Naive B cell (primary cell): Measurements from ENCODE around the gene HRAS. TPM values are rescaled to one million over a fixed set of nuclear protein-coding genes. Genes with fewer than 3 reads are reported as not detected.
"Not testable (repeated sequence)": the region's sequence is repeated elsewhere in the genome, so short reads cannot be mapped to it uniquely, and the experiment has no call there.

Experiments
- ATAC-seq, 2 donors: fragments of 150-1000 bp; cut with Tn5 transposase; 2 replicates each; pipeline ENCODE4 v1.10.0; 2021; ENCODE audit warnings: low read depth in 2 of 2, mild to moderate bottlenecking in 2 of 2, moderate library complexity in 2 of 2
- DNase-seq: peaks from one replicate; pipeline ENCODE4 v3.0.0; 2022
- H3K27ac Mint-ChIP-seq, 6 donors: one replicate each; pipeline ENCODE4 v1.8.0; 2020 to 2022; ENCODE audit warnings: mild to moderate bottlenecking in 6 of 6, mixed read lengths in 6 of 6, moderate library complexity in 5 of 6, inconsistent platforms in 2 of 6
- H3K27me3 Mint-ChIP-seq, 3 donors: one replicate each; pipeline ENCODE4 v1.8.0; 2021 to 2022; ENCODE audit warnings: mixed read lengths in 3 of 3, mild to moderate bottlenecking in 1 of 3
- H3K36me3 Mint-ChIP-seq, 2 donors: one replicate each; pipeline ENCODE4 v1.8.0; 2020 to 2022; ENCODE audit warnings: mixed read lengths in 2 of 2, inconsistent platforms in 1 of 2, mild to moderate bottlenecking in 1 of 2
- H3K4me1 Mint-ChIP-seq, 3 donors: one replicate each; pipeline ENCODE4 v1.8.0; 2020 to 2022; ENCODE audit warnings: mixed read lengths in 3 of 3, inconsistent platforms in 1 of 3, mild to moderate bottlenecking in 1 of 3, moderate library complexity in 1 of 3
- H3K4me3 Mint-ChIP-seq, 8 donors: one replicate each; pipeline ENCODE4 v1.8.0; 2020 to 2022; ENCODE audit warnings: mild to moderate bottlenecking in 8 of 8, mixed read lengths in 8 of 8, moderate library complexity in 8 of 8, inconsistent platforms in 2 of 8
- H3K9me3 Mint-ChIP-seq, 7 donors: one replicate each; pipeline ENCODE4 v1.8.0; 2020 to 2022; ENCODE audit warnings: mixed read lengths in 7 of 7, mild to moderate bottlenecking in 5 of 7, inconsistent platforms in 2 of 7, moderate library complexity in 1 of 7
- polyA plus RNA-seq, 6 donors: library from polyadenylated mRNA; unstranded; fragments of 300-500 nt; fragmentation: Illumina TruSeq; gene quantifications; one replicate each; pipeline ENCODE4 v1.2.3, GENCODE V29; 2021; ENCODE audit warnings: low read depth in 6 of 6

Gene HRAS
- polyA plus RNA-seq, 6 donors from 2014 or later, result 11.2 to 25.1 (median 13.8) TPM

GRCh38 chr11:574632-575312 is 39.4 kb upstream of the HRAS start:
- no peaks in the 10 kb centered on the region for H3K36me3 Mint-ChIP-seq
- no peak for ATAC-seq
- peaks cover 12 to 35% (median 33%) of the 10 kb centered on the region in 3 donors for H3K4me1 Mint-ChIP-seq
- DNase-seq, result no peak
- no peaks in the 10 kb centered on the region for H3K9me3 Mint-ChIP-seq
- peaks cover 0 to 15% (median 15%) of the 10 kb centered on the region in 3 donors for H3K27me3 Mint-ChIP-seq
- H3K27ac Mint-ChIP-seq, result peak overlapping the region in 5 of 6 donors; percentile 2 to 93 (median 38)
- H3K4me3 Mint-ChIP-seq, result peak overlapping the region; percentile 75 to 96 (median 86)

- H3K27me3 Mint-ChIP-seq, result peaks cover 0 to 15% (median 15%) of the 10 kb centered on the region in 3 donors
- peaks cover 12 to 28% (median 26%) of the 10 kb centered on the region in 3 donors for H3K4me1 Mint-ChIP-seq
- H3K27ac Mint-ChIP-seq, result peak overlapping the region in 2 of 6 donors; percentile 16 to 64
- not testable (repeated sequence) for H3K36me3 Mint-ChIP-seq, DNase-seq, H3K9me3 Mint-ChIP-seq, ATAC-seq
- peak overlapping the region in 6 of 8 donors; percentile 3 to 96 (median 86) for H3K4me3 Mint-ChIP-seq
These were observed 38.7 kb upstream of the HRAS start for GRCh38 chr11:574031-574570.

DNA sequence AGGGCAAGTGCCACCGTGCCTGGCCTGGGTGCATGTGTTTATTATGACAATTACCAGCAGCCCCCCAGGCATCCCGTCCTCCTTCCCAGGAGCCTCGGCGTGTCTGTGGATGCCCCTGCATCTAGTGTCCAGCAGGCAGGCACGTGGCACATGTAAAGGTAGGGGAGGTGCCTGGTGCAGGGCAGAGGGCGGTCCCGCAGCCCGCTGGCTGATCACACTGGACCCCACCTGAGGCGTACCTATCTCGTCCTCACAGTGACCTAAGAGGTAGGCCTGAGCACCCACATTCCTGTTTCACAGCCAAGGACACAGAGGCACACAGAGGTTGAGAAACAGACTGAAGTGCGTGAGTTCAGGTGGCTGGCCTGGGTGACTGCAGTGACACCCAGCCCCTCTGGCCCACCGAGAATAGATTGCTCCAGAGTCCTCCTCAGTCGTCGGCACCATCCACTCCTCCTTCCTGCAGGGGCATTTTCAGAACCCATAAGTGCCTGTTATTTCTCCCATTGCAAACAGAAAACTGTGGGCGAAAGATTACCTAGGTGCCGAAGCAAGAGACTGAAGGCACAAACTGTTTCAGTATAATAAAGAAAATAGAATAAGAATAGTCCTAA is 37.9 kb upstream of the HRAS start:
- Mint-ChIP-seq H3K9me3 (no peaks in the 10 kb centered on the region), H3K4me1 (peaks cover 12 to 22% (median 19%) of the 10 kb centered on the region in 3 donors), H3K36me3 (no peaks in the 10 kb centered on the region), H3K27ac (no peak overlapping the region), H3K27me3 (peaks cover 0 to 15% (median 15%) of the 10 kb centered on the region in 3 donors), H3K4me3 (peak overlapping the region in 3 of 8 donors; percentile 30 to 81 (median 69))
- ATAC-seq (no peak), DNase-seq (no peak)

DNA sequence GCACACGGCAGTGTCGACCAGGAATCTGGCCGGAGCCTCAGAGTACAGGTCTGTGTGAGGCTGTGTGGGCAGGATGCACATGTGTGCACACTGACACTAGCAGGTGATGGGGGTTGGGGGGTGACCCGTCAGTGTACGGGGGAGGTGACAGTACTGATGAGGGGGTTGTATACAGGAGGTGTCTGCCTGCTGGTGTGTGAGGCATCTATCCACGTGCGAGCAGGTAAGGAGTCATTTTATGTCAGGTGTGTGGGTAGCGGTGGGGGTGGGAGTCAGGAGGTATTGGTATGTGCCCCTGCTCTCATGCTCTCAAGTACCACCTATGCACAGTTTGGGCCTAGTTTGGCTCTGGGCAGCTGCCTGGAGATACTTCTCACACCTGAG is 36.4 kb upstream of the HRAS start:
- Mint-ChIP-seq H3K27ac (no peak overlapping the region), H3K9me3 (no peaks in the 10 kb centered on the region), H3K4me3 (peak overlapping the region in 1 of 8 donors; percentile 24), H3K36me3 (no peaks in the 10 kb centered on the region), H3K4me1 (peaks cover 8 to 15% (median 12%) of the 10 kb centered on the region in 3 donors), H3K27me3 (peaks cover 0 to 15% (median 15%) of the 10 kb centered on the region in 3 donors)
- ATAC-seq, result no peak
- no peak for DNase-seq

DNA sequence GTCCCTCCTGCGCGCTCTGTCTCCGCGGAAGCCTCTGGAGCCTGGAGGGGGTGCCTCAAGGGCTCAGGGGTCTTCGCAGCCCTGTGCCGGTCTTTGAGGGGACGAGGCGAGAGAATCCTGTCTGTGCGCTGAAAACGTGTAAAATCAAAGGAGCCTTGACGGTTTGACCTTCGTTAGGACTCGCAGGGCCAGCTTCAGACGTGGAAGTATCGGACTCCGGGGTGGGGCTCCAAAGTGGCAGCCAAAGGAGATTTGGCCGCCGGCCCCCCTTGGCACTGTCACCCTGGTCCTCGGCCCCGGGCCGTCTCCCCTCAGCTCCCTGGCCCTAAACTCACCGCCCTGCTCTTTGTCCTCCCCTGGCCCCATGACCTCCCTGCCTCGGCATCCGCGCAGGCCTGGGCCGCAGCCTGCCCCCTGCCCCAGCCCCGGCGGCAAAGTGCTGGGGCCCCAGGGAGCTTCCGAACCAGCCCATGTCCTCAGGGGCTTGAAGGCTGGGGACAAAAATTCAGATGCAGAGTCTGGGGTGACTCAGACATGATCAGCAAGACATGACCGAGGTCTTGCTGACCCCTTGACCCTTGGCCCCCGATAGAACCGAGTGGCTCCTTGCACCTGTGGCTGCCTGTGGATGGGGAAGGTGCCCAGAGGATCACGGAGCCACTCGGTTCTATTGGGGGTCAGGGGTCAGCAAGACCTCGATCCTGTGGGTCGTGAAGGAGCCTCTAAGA is 33.9 kb upstream of the HRAS start:
- ATAC-seq (no peak), DNase-seq (no peak)
- peaks cover 0 to 7% (median 2%) of the 10 kb centered on the region in 3 donors for H3K4me1 Mint-ChIP-seq
- H3K36me3 Mint-ChIP-seq, result no peaks in the 10 kb centered on the region
- H3K9me3 Mint-ChIP-seq, result no peaks in the 10 kb centered on the region
- peaks cover 0 to 4% (median 4%) of the 10 kb centered on the region in 3 donors for H3K27me3 Mint-ChIP-seq
- peak overlapping the region; percentile 75 to 88 (median 79) for H3K4me3 Mint-ChIP-seq
- peak overlapping the region in 2 of 6 donors; percentile 47 to 67 for H3K27ac Mint-ChIP-seq

GRCh38 chr11:568306-569157 is 33.2 kb upstream of the HRAS start:
- H3K36me3 Mint-ChIP-seq, result no peaks in the 10 kb centered on the region
- peak overlapping the region; percentile 75 to 88 (median 79) for H3K4me3 Mint-ChIP-seq
- no peak overlapping the region for H3K27ac Mint-ChIP-seq
- no peaks in the 10 kb centered on the region for H3K9me3 Mint-ChIP-seq
- DNase-seq, result peak; percentile 96
- H3K4me1 Mint-ChIP-seq, result peaks cover 3 to 7% (median 4%) of the 10 kb centered on the region in 3 donors
- ATAC-seq, result peak; percentile 90 to 93
- H3K27me3 Mint-ChIP-seq, result no peaks in the 10 kb centered on the region

DNA sequence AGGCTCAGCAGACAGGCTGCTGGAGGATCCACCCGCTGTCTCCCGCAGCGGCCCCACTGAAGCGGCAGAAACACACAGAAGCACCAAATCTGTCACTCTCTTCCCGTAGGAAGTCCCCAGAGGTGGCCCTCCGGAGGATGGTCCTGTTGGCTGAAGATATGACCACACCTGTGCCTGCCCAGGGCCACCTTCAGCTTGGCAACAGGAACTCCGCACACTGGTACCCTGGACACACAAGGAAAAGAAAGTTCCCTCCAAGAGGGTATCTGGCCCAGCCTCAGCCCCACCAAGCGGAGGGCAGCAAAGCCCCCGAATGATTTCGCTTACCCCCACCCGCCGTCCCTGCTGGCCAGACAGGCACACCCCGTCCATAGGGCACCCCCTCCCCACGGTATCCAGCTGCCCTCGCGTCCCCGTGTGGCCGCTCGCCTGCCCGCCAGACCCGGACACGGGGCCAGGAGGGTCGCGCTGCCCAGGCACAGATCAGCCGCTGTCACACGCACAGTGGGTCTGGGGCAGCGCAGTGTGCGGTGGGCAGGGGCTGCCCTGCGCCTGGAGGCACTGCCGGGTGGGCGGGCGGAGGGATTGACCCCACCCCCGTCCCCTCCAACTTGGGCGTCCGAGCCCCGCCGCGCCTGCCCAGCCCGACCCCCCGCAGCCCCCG is 32.4 kb upstream of the HRAS start:
- no peaks in the 10 kb centered on the region for H3K36me3 Mint-ChIP-seq
- H3K27me3 Mint-ChIP-seq, result no peaks in the 10 kb centered on the region
- H3K27ac Mint-ChIP-seq, result peak overlapping the region in 4 of 6 donors; percentile 15 to 74 (median 52)
- peak overlapping the region; percentile 62 to 87 (median 81) for H3K4me3 Mint-ChIP-seq
- DNase-seq (no peak), ATAC-seq (no peak)
- no peaks in the 10 kb centered on the region for H3K9me3 Mint-ChIP-seq
- peaks cover 3 to 7% (median 5%) of the 10 kb centered on the region in 3 donors for H3K4me1 Mint-ChIP-seq

DNA sequence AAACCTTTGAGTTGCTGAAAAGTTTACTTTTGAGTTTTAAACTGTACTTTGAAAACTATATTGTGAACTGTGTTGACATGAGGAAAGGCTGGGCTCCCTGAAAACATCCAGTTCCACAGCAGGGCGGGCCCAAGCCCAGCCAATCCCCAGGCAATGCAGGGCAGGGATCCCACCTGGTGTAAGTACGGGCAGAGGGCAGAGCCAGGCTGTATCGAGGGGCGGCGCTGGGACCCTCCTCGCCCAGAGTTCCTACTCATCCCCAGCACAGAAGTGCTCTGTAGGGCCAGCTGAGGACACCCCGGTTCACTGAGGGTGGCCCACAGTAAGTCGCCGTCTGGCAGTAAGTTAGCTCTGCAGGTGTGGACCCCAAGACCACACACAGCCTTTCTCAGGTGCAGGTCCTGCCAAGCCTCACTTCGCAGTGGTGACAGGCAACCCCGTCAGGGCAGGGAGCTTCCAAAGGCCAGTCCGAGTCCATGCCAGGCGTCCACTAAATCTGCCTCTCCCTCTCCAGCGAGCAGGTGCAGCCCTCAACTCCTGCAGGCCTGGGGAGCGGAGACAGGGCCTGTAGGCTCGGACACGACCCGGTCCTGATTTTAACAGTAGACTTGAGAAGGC is 31.7 kb upstream of the HRAS start:
- no peak for DNase-seq
- Mint-ChIP-seq H3K4me3 (peak overlapping the region; percentile 62 to 87 (median 81)), H3K27ac (peak overlapping the region in 4 of 6 donors; percentile 15 to 74 (median 52)), H3K36me3 (no peaks in the 10 kb centered on the region), H3K9me3 (no peaks in the 10 kb centered on the region), H3K27me3 (no peaks in the 10 kb centered on the region), H3K4me1 (peaks cover 3 to 7% (median 5%) of the 10 kb centered on the region in 3 donors)
- no peak for ATAC-seq

DNA sequence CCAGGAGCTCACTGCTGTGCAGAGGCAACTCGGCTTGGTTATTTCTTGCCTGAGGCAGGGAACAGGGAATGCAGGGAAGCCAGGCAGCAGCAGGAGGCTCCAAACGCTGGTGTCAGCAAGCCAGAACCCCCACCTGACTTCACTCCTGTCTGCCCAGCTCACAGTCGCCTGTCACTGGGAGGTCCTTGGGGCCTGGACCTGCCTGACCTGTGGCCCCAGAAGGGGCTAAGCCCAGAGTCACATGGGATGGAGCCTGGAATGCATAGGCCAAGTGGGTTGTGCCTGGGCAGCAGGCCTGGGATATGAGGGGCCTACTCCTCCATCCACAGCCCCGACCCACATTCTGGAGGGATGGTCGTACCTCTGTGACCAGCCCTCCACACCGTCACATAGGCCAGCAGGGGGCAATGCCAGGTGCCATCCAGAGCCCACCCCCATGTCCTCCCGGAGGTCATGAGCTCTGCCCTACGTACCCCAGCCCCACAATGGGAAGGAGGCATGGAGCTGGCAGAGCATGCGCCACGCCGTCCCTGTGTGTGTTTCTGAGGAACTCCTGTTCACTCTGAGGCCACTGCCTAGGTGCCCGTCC is 30.6 kb upstream of the HRAS start:
- Mint-ChIP-seq H3K9me3 (no peaks in the 10 kb centered on the region), H3K27me3 (no peaks in the 10 kb centered on the region), H3K4me3 (peak overlapping the region in 1 of 8 donors; percentile 18), H3K36me3 (no peaks in the 10 kb centered on the region), H3K27ac (no peak overlapping the region), H3K4me1 (peaks cover 9 to 12% (median 9%) of the 10 kb centered on the region in 3 donors)
- DNase-seq (no peak), ATAC-seq (no peak)

DNA sequence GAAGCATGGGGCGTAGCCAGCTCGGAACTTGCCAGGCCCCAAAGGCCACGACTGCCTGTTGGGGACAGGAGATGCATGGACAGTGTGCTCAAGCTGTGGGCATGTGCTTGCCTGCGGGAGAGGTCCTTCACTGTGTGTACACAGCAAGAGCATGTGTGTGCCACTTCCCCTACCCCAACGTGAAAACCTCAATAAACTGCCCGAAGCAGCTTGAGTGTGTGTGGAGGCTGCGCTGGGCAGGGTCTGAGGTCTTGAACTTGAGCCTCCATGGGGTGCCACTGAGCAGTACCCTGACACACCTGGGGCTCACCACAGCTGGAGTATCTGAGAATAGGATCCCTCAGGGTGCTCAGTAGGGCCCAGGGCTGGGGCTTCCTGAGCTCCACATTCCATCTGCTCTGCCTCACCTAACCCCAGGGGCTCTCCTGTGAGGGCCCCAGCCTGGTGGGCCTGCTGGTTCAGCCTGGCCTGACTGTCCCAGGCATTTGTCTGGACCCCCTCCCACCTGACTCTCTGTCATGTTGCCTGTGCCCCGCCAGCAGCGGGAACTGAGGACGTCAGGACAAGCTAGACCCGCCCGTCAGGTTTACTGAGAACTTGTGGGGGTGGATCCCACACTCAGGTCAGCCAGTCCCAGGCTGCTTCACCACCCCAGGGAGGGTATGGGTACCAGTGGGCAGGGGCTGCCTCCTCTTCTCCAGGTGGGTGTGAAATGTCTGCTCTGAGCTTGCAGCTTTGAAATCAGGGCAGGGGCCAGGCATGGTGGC is 28.6 kb upstream of the HRAS start:
- Mint-ChIP-seq H3K4me1 (peaks cover 13 to 24% (median 15%) of the 10 kb centered on the region in 3 donors), H3K4me3 (peak overlapping the region in 2 of 8 donors; percentile 28 to 64), H3K27me3 (no peaks in the 10 kb centered on the region), H3K36me3 (no peaks in the 10 kb centered on the region), H3K27ac (no peak overlapping the region), H3K9me3 (no peaks in the 10 kb centered on the region)
- ATAC-seq (no peak), DNase-seq (no peak)
